NK-92 (cell line): ENCODE data around the gene SMARCE1.

Experiments used
- DNase-seq: peaks from one replicate; lab custom pipeline; 2025; ENCODE audit not compliant: unreplicated experiment; lab: John Stamatoyannopoulos, UW

Gene SMARCE1

GRCh38 chr17:40646791-40647623 is 611 bp downstream of the SMARCE1 start:
- no peak for DNase-seq

- DNase-seq: no peak
Observed at GRCh38 chr17:40645943-40646342, 1.7 kb downstream of the SMARCE1 start.

DNA sequence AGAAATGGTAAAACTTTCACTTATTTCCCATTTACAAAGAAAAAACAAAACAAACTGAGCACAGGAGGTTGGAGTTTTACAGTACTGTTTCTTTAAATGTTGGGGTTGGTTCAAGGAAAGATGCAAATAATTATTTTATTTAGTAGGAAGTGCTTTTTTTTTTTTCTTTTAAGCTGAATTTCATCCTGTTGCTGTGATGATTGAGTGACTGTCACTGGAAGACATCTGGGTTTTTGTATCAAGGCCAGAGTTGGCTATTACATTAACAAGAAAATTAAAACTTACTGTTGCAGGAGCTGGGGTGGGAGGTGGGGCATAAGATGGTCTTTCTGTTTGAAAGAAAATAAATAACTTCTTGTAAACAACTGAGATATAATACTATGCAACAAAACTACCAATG is 2.3 kb downstream of the SMARCE1 start:
- no peak for DNase-seq

- no peak for DNase-seq
Observed at GRCh38 chr17:40637931-40638330, 9.7 kb downstream of the SMARCE1 start.

DNA sequence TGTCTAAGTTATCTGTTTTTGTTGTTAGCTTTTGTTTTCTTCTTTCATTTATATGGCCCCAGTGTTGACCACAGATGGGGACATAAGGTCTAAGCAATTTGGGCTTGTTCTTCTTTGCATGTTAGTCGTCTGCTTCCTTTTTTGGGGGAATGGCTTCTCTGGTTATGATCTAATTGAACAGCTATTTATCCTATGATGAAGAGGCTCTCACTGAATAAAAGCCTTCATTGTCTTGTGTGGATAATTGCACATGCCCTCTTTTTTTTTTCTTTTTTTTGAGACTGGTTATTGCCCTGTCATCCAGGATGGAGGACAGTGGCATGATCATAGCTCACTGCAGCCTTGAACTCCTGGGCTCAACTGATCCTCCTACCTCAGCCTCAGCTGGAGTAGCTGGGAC is 13.7 kb downstream of the SMARCE1 start:
- no peak for DNase-seq

GRCh38 chr17:40632216-40632615 is 15.4 kb downstream of the SMARCE1 start:
- DNase-seq: no peak

DNA sequence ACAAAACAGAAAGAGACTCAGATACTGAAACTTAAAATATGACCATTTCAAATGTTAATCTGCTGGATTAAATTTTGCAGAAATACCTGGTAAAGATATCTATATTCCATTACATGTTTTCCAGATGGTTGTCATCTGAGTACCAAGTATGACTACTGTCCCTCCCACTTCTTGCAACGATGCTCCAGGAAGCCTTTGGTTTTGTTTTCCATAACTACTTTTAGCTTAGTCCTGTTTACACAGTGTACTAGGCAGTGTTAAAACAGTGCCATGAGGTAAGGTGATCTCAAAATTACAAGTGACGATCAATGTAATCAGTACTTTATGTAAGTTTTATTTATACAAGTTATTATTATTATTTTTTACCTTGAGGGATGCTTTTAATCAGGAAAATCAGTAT is 17.8 kb downstream of the SMARCE1 start:
- DNase-seq: no peak

GRCh38 chr17:40625311-40625710 is 22.3 kb downstream of the SMARCE1 start:
- DNase-seq: no peak

DNA sequence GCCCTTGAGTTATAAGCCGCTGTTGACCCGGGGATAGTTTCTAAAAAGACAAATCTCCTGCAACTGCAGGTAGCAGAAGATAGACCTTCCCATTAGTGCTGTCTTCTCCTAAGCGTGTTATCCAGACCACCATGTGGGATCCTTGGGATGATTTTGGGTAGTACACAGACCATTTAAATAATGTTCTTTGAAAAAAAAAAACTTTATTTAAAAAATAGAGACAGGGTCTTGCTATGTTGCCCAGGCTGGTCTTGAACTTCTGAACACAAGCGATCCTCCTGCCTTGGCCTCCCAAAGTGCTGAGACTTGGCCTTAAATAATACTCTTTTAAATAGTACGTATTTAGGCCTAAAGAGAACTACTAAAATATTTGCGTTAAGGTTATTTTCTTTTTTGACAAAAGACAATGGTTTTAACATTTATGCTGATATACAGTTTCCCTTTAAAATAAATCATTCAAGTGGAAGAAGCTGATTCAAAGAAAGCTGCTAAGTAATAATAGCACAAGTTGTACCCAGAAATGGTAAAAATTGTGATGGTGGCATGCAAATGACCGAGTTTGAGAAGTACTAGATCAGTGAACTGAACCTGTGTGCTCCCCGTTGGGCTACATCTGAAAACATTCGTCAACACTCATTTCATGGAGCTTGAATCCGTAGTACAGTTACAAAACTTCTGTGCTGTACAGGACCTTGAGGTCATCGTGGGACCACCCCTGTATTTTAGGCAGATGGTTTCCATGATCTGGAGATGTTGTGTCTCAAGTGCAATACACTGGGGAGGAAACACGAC is 24.0 kb downstream of the SMARCE1 start:
- no peak for DNase-seq

DNA sequence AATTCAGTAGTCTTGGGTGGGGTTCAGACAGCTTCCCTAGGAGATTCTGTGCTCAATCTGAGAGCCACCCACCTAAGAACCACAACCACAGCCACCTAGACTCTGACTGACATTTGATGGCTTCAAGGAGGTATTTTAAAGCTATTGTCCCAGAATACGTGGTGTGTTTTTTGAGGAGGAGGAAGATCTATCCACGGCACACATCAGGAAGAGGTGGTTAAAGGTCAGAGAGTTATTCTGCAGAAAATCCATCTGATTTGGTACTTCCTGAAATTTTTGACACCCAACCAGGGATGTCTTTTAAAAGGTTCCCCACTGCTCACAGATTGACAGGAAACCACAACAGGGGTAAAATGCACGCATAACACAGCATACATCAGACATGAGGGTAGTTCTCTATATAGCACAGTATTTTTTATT is 25.1 kb downstream of the SMARCE1 start:
- no peak for DNase-seq

GRCh38 chr17:40621578-40621977 is 26.0 kb downstream of the SMARCE1 start:
- DNase-seq: no peak

DNA sequence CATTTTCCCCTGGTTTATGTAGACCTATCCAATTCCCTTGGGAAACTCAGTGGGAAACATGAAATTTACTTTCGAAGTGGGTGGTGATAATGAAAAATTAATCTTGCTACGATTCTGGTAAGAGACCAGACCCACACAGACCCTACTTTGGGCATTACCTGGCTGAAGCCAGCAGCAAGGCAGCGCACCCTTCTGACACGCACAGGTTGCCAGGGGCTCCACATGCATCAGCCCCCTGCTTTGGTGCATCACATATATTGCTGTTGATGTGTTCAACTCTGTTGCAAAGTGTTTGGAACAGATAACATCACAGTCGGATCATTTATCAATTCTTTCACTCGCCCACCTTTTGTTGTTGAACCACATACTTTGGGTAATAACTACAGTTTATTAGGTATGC is 26.6 kb downstream of the SMARCE1 start:
- DNase-seq: no peak

GRCh38 chr17:40618754-40619625 is 28.6 kb downstream of the SMARCE1 start:
- no peak for DNase-seq

DNA sequence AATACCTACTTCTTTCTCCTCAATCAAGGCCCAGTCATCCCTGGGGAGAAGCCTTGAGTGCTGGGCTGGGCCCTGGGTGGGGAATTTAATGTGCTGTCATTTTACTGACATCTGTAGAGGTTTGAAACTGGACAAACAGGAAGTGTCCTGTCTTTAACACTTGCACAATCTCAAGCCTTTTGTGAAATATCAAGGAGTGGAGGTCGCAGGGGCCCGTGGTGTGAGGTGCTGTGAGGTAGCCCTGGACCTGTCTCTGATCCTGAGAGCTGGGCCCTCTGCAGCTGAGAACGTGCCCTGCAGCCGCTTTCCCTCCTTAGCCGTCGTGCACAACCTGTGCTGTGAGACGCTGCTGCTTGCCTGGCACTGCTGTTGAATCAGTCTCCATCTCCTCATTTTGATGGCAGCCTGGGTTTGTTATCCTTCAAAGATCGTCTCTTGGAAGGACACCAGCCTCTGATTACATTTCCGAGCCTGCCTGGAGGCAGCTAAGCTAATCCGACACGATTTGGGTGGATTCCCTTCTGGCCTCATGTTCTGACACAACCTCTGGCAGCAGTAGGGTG is 29.9 kb downstream of the SMARCE1 start:
- DNase-seq: no peak

DNA sequence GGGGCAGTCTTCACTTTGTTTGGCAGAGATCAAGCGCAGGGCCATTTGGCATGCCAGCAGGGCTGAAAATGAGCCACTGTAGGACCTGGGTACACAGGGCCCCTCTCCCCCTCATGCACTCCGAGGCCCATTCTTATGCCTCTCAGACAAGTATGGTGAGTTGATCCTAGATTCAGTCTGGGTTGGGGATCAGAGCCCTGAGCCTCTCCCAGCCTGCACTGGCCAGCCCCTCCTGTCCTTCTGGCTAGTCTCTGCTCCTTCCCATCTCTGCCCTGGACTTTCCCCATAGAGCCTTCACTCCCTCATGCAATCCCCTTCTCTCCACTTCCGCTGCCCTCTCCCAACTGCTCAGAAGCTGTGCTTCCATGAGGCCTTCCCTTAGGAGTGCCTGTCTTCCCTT is 31.0 kb downstream of the SMARCE1 start:
- DNase-seq: no peak

GRCh38 chr17:40615841-40616476 is 31.7 kb downstream of the SMARCE1 start:
- no peak for DNase-seq

GRCh38 chr17:40615068-40615840 is 32.4 kb downstream of the SMARCE1 start:
- DNase-seq: no peak

DNA sequence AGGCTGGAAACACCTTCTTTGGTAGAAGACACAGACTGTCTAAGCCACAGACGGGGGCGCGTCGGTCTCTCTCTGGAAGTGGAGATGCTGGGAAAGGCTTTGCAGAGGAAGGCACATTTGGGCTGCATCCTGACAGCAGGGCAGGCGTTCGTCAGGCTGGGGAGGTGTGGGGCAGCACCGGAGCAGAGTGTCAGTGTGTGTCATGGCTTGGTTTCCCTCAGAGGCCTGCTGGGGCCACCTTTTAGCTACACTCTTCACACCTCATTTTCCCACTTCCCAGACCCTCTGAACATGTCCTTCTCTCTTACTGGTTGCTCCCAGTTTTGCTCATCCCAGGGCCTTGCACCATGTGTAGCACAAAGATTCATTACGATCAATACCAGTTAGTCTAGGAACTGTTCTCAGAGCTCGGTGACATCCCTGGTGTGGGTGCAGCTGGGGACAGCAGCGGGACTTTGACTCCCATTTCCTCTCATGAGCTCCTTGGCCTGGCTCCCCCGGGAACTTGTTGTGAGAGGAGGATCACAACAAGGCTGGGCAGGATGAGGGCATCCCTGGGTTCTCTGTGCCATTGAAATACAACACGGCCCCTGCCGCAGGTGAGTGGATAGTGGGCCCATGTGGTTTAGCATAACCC is 33.1 kb downstream of the SMARCE1 start:
- no peak for DNase-seq

DNA sequence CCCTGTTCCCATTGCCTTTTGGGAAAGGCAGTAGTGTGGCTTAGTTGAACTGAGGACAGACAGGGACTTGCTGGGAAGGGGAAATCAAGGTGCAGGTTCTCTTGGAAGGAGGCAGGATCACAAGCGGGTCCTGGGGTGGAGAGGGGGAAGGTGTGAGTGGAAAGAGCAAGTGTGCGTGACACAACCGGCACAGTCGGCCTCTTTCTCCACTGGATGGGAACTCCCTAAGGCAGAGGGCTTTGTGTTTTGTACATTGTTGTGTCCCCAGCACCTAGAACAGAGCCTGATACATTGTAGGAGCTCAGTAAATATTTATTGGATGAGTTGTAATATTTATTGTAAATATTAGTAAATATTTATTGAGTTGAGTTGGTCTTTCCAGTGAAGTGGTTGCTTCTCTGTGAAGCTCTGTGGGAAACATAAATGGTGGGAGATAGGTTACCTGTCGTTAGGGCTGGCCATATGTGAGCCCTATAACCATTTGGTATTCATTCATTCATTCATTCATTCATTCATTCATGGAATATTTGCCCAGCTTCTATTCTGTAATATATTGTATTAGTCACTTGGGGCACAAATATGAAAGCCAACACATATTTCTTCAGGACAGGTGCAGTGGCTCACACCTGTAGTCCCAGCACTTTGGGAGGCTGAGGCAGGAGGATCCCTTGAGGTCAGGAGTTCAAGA is 34.0 kb downstream of the SMARCE1 start:
- DNase-seq: no peak
